SJCRH30 (cell line): ENCODE data around the gene COLGALT1. TPM values are rescaled to one million over a fixed set of nuclear protein-coding genes. Genes with fewer than 3 reads are reported as not detected.

ENCODE experiments used
- DNase-seq, 2 experiments: peaks; one replicate each; pipeline ENCODE4 v3.0.0-alpha.2; 2015 to 2020
- H3K27ac ChIP-seq: fragments of 250-450 bp; sonication (Bioruptor Pico); 2 replicates; pipeline ENCODE4 v1.5.1; 2020; ENCODE audit warnings: mild to moderate bottlenecking, moderate library complexity
- H3K27me3 ChIP-seq: fragments of 250-450 bp; sonication (Bioruptor Pico); 2 replicates; pipeline ENCODE4 v1.5.1; 2020; ENCODE audit warnings: mild to moderate bottlenecking, moderate library complexity
- H3K36me3 ChIP-seq: fragments of 250-450 bp; sonication (Bioruptor Pico); 2 replicates; pipeline ENCODE4 v1.5.1; 2020; ENCODE audit warnings: mild to moderate bottlenecking, moderate library complexity
- H3K4me1 ChIP-seq: fragments of 250-450 bp; sonication (Bioruptor Pico); 2 replicates; pipeline ENCODE4 v1.5.1; 2020; ENCODE audit warnings: mild to moderate bottlenecking, moderate library complexity
- H3K4me3 ChIP-seq: fragments of 250-450 bp; sonication (Bioruptor Pico); 2 replicates; pipeline ENCODE4 v1.5.1; 2020; ENCODE audit warnings: mild to moderate bottlenecking, moderate library complexity
- H3K9me3 ChIP-seq: fragments of 250-450 bp; sonication (Bioruptor Pico); replicated peaks from 2 replicates; pipeline ENCODE4 v1.5.1; 2020; ENCODE audit warnings: mild to moderate bottlenecking, moderate library complexity
- total RNA-seq: library from RNA; depleted of rRNA; stranded (reverse); fragments of >200 nt; shearing (Covaris generic); gene quantifications from 2 replicates; pipeline ENCODE4 v1.2.3, GENCODE V29; 2014

The COLGALT1 gene
- total RNA-seq, 1 experiment from 2014 or later = 117 TPM

GRCh38 chr19:17525141-17525540, 30.3 kb upstream of the COLGALT1 start:
- Histone ChIP-seq H3K27me3 (no peaks in the 10 kb centered on the region), H3K36me3 (no peaks in the 10 kb centered on the region), H3K4me1 (peaks cover 2% of the 10 kb centered on the region; the same call in 1 of the 2 replicates), H3K4me3 (no peak overlapping the region), H3K27ac (no peak overlapping the region), H3K9me3 (peaks cover 7% of the 10 kb centered on the region; the same call in 1 of the 2 replicates)
- no peak for DNase-seq

GRCh38 chr19:17526922-17527321, 28.5 kb upstream of the COLGALT1 start:
- H3K27me3 ChIP-seq = no peaks in the 10 kb centered on the region
- H3K9me3 ChIP-seq = peaks cover 7% of the 10 kb centered on the region; the same call in 1 of the 2 replicates
- H3K4me3 ChIP-seq = no peak overlapping the region
- peaks cover 3% of the 10 kb centered on the region; the same call in 1 of the 2 replicates for H3K4me1 ChIP-seq
- no peak for DNase-seq
- H3K27ac ChIP-seq = no peak overlapping the region
- no peaks in the 10 kb centered on the region for H3K36me3 ChIP-seq

GRCh38 chr19:17527326-17527725, 28.1 kb upstream of the COLGALT1 start:
- no peak overlapping the region for H3K27ac ChIP-seq
- peaks cover 7% of the 10 kb centered on the region; the same call in 1 of the 2 replicates for H3K9me3 ChIP-seq
- no peak for DNase-seq
- H3K27me3 ChIP-seq = 0 out of 2 replicates have a peak, but pooled peaks cover 2% of the 10 kb centered on the region
- H3K4me3 ChIP-seq = no peak overlapping the region
- no peaks in the 10 kb centered on the region for H3K36me3 ChIP-seq
- H3K4me1 ChIP-seq = peaks cover 3% of the 10 kb centered on the region; the same call in 1 of the 2 replicates

- Histone ChIP-seq H3K4me1 (peaks cover 3% of the 10 kb centered on the region; the same call in 1 of the 2 replicates), H3K36me3 (no peaks in the 10 kb centered on the region), H3K9me3 (peaks cover 7% of the 10 kb centered on the region; the same call in 1 of the 2 replicates), H3K4me3 (no peak overlapping the region), H3K27me3 (0 out of 2 replicates have a peak, but pooled peaks cover 3% of the 10 kb centered on the region), H3K27ac (no peak overlapping the region)
- no peak for DNase-seq
Observed at GRCh38 chr19:17528610-17529009, 26.8 kb upstream of the COLGALT1 start.

- peaks cover 7% of the 10 kb centered on the region; the same call in 1 of the 2 replicates for H3K9me3 ChIP-seq
- H3K27me3 ChIP-seq = 0 out of 2 replicates have a peak, but pooled peaks cover 3% of the 10 kb centered on the region
- H3K36me3 ChIP-seq = no peaks in the 10 kb centered on the region
- H3K27ac ChIP-seq = no peak overlapping the region
- DNase-seq = no peak
- H3K4me3 ChIP-seq = no peak overlapping the region
- H3K4me1 ChIP-seq = peaks cover 3% of the 10 kb centered on the region; the same call in 1 of the 2 replicates
Observed at GRCh38 chr19:17529239-17530158, 25.9 kb upstream of the COLGALT1 start.

GRCh38 chr19:17530586-17530985, 24.9 kb upstream of the COLGALT1 start:
- Histone ChIP-seq H3K4me3 (peak overlapping the region; percentile 12; the same call in 1 of the 2 replicates), H3K9me3 (peaks cover 7% of the 10 kb centered on the region; the same call in 1 of the 2 replicates), H3K27ac (no peak overlapping the region), H3K4me1 (peaks cover 3% of the 10 kb centered on the region; the same call in 1 of the 2 replicates), H3K27me3 (0 out of 2 replicates have a peak, but pooled peaks cover 3% of the 10 kb centered on the region), H3K36me3 (no peaks in the 10 kb centered on the region)
- DNase-seq = peak; percentile 81 to 88

- no peak overlapping the region for H3K27ac ChIP-seq
- no peak for DNase-seq
- H3K4me1 ChIP-seq = peaks cover 3% of the 10 kb centered on the region; the same call in 1 of the 2 replicates
- H3K4me3 ChIP-seq = no peak overlapping the region
- peaks cover 7% of the 10 kb centered on the region; the same call in 1 of the 2 replicates for H3K9me3 ChIP-seq
- no peaks in the 10 kb centered on the region for H3K36me3 ChIP-seq
- 0 out of 2 replicates have a peak, but pooled peaks cover 3% of the 10 kb centered on the region for H3K27me3 ChIP-seq
Observed at GRCh38 chr19:17532116-17532515, 23.3 kb upstream of the COLGALT1 start.

- peaks cover 7% of the 10 kb centered on the region; the same call in 1 of the 2 replicates for H3K9me3 ChIP-seq
- H3K4me1 ChIP-seq = peaks cover 3% of the 10 kb centered on the region; the same call in 1 of the 2 replicates
- H3K27me3 ChIP-seq = 0 out of 2 replicates have a peak, but pooled peaks cover 3% of the 10 kb centered on the region
- H3K36me3 ChIP-seq = no peaks in the 10 kb centered on the region
- no peak overlapping the region for H3K4me3 ChIP-seq
- no peak for DNase-seq
- no peak overlapping the region for H3K27ac ChIP-seq
Observed at GRCh38 chr19:17532557-17532956, 22.9 kb upstream of the COLGALT1 start.

GRCh38 chr19:17534767-17535166, 20.7 kb upstream of the COLGALT1 start:
- Histone ChIP-seq H3K27me3 (0 out of 2 replicates have a peak, but pooled peaks cover 3% of the 10 kb centered on the region), H3K9me3 (no peaks in the 10 kb centered on the region), H3K27ac (no peak overlapping the region), H3K36me3 (no peaks in the 10 kb centered on the region), H3K4me1 (peaks cover 3% of the 10 kb centered on the region; the same call in 1 of the 2 replicates), H3K4me3 (no peak overlapping the region)
- DNase-seq = no peak

GRCh38 chr19:17536955-17537354, 18.5 kb upstream of the COLGALT1 start:
- H3K4me1 ChIP-seq = no peaks in the 10 kb centered on the region

GRCh38 chr19:17538684-17539237, 16.7 kb upstream of the COLGALT1 start:
- H3K27me3 ChIP-seq = no peaks in the 10 kb centered on the region

More at GRCh38 chr19:17536955-17537354, 18.5 kb upstream of the COLGALT1 start:
- H3K4me3 ChIP-seq = no peak overlapping the region
- H3K9me3 ChIP-seq = peaks cover 3% of the 10 kb centered on the region; the same call in 1 of the 2 replicates
- no peaks in the 10 kb centered on the region for H3K36me3 ChIP-seq
- 0 out of 2 replicates have a peak, but pooled peaks cover 3% of the 10 kb centered on the region for H3K27me3 ChIP-seq
- no peak for DNase-seq
- no peak overlapping the region for H3K27ac ChIP-seq

GRCh38 chr19:17539238-17540117, 16.0 kb upstream of the COLGALT1 start:
- H3K27me3 ChIP-seq = no peaks in the 10 kb centered on the region
- peak overlapping the region; percentile 54 for H3K4me3 ChIP-seq
- H3K27ac ChIP-seq = peak overlapping the region; percentile 41
- no peaks in the 10 kb centered on the region for H3K4me1 ChIP-seq
- peaks cover 3% of the 10 kb centered on the region; the same call in 1 of the 2 replicates for H3K9me3 ChIP-seq
- H3K36me3 ChIP-seq = no peaks in the 10 kb centered on the region
- peak; percentile 100 for DNase-seq

More at GRCh38 chr19:17538684-17539237, 16.7 kb upstream of the COLGALT1 start:
- peak in 1 of 2 experiments; percentile 31 for DNase-seq
- Histone ChIP-seq H3K9me3 (peaks cover 3% of the 10 kb centered on the region; the same call in 1 of the 2 replicates), H3K27ac (no peak overlapping the region), H3K4me3 (peak overlapping the region; percentile 54), H3K36me3 (no peaks in the 10 kb centered on the region), H3K4me1 (no peaks in the 10 kb centered on the region)

- Histone ChIP-seq H3K27ac (no peak overlapping the region), H3K4me1 (no peaks in the 10 kb centered on the region), H3K4me3 (no peak overlapping the region), H3K36me3 (no peaks in the 10 kb centered on the region), H3K9me3 (peaks cover 3% of the 10 kb centered on the region; the same call in 1 of the 2 replicates), H3K27me3 (no peaks in the 10 kb centered on the region)
- DNase-seq = no peak
Observed at GRCh38 chr19:17540174-17540573, 15.3 kb upstream of the COLGALT1 start.
